Rectal smooth muscle tissue (tissue), 1 donor: ENCODE data around the gene STARD9.
"Not testable (repeated sequence)": the region's sequence is repeated elsewhere in the genome, so short reads cannot be mapped to it uniquely, and the experiment has no call there.

Experiments
- H3K27ac ChIP-seq: one replicate; pipeline ENCODE4 v1.7.0; 2013; ENCODE audit warnings: low read depth, low read length, inconsistent platforms
- H3K27me3 ChIP-seq: one replicate; pipeline ENCODE4 v1.7.0; 2013; ENCODE audit warnings: low read length; ENCODE audit not compliant: control insufficient read depth, insufficient read depth
- H3K36me3 ChIP-seq: one replicate; pipeline ENCODE4 v1.7.0; 2013; ENCODE audit warnings: low read length; ENCODE audit not compliant: control insufficient read depth, insufficient read depth
- H3K4me1 ChIP-seq: one replicate; pipeline ENCODE4 v1.7.0; 2013; ENCODE audit warnings: low read length; ENCODE audit not compliant: control insufficient read depth, insufficient read depth
- H3K4me3 ChIP-seq: one replicate; pipeline ENCODE4 v1.7.0; 2013; ENCODE audit warnings: low read length
- H3K9ac ChIP-seq: one replicate; pipeline ENCODE4 v1.7.0; 2013; ENCODE audit warnings: low read length

STARD9 gene

DNA sequence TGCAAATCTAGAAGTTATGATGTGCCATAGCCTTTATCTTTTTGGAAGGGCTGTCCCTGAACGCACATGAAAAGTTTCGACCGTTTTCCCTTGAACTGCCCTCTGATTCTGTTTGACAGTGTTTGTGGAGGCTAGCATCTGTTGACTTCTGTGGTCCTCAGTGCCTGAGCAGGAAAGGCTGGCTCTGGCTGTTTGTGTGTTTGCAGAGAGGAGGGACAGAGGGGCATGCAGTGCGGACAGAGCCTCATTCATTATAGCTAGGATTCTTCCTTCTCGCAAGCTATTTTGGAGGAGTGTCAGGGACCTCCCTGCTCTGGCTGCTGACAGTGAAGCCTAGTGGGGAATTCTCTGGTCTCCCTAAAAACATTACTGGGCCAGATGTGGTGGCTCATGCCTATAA is 97.0 kb downstream of the STARD9 start:
- Histone ChIP-seq H3K9ac (no peak overlapping the region), H3K36me3 (peaks cover 16% of the 10 kb centered on the region), H3K4me3 (no peak overlapping the region), H3K27me3 (no peaks in the 10 kb centered on the region), H3K4me1 (no peaks in the 10 kb centered on the region), H3K27ac (no peak overlapping the region)

DNA sequence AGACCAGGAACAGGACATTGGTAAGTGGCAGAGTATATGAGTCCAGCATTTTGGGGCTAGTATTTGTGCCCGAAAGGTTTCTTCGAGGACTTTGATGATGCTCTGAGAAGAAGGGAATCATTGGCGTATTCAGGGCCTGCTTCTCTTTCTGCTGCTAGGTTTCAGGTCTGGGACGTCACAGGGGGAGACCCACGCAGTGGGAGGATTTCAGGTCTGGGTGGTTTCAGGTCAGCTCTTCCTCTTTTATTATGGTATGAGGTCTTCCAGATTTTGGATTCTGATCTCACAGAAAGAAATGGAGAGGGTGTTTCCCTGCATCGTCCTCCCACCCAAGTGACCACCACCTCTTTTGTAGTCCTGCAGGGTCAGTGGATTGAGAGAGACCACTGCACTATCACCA is 99.1 kb downstream of the STARD9 start:
- Histone ChIP-seq H3K36me3 (peaks cover 16% of the 10 kb centered on the region), H3K4me3 (no peak overlapping the region), H3K9ac (no peak overlapping the region), H3K27ac (no peak overlapping the region), H3K4me1 (no peaks in the 10 kb centered on the region), H3K27me3 (no peaks in the 10 kb centered on the region)

DNA sequence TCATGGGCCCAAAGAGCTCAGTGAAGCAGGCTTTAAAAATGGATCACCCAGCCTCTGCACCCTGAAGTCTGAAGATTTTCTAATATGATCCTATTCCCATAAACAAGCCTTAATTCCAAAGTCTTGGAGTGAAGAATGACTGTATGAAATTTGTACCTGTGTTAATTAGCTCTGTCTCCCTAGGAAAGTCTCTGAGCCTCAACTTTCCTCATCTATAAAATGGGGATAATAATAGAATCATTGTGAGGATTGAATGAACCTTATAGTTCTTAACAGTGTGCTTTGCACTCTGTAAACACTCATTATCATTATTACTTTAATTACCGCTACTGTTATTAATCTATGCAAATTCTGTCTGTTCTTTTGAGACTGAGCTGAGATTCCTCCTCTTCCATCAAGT is 99.6 kb downstream of the STARD9 start:
- Histone ChIP-seq H3K27me3 (no peaks in the 10 kb centered on the region), H3K9ac (no peak overlapping the region), H3K4me1 (no peaks in the 10 kb centered on the region), H3K36me3 (peaks cover 16% of the 10 kb centered on the region), H3K27ac (no peak overlapping the region), H3K4me3 (no peak overlapping the region)

DNA sequence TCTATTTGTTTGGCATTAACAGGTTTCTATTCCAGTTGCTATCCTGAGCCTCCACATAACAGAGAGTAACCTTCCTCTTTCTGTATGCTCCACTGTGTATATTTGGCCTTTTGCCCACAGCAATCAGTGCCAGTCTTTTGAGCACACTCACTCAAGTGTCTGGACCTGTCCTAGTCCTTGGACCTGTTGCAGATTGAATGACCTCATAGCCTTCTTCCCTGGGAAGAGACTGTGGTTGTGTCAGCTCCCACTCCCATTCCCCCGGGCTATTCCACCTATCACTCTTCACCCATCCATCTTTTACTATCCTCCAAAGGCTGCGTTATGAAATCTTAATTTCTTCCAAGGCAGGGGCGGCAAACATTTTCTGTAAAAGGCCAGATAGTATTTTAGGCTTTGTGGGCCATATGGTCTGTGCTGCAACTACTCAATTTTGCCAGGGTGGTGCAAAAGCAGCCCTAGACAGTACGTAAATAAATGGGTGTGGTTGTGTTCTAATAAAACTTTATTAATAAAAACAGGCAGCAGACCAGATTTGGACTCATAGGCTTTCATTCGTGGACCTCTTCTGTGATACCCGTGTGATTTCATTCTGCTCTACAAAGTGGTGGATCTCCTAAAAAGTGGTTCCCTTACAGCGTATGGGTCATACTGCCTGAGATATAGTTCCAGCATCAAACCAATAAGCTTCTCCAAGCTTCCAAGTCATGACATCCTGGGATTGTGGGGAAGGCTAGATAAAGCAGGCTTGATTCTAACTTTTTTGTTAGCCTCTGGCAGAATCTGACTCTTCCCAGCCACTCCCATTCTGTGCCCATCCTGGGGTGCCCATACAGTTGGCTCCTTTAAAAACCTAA is 104.1 kb downstream of the STARD9 start:
- Histone ChIP-seq H3K36me3 (peaks cover 25% of the 10 kb centered on the region), H3K27me3 (no peaks in the 10 kb centered on the region), H3K4me1 (no peaks in the 10 kb centered on the region), H3K4me3 (no peak overlapping the region), H3K27ac (no peak overlapping the region), H3K9ac (no peak overlapping the region)

DNA sequence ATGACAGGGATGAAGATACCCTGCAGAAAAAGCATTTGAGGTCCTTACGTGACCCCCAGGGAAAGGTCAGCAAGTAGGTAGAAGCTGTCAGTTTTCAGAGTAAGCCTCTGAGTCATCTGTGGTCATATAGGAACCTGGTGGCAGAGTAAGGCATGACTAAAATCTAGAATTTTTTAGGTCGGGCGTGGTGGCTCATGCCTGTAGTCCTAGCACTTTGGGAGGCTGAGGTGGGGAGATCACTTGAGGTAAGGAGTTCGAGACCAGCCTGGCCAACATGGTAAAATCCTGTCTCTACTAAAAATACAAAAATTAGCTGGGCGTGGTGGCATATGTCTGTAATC is 104.7 kb downstream of the STARD9 start:
- peaks cover 24% of the 10 kb centered on the region for H3K36me3 ChIP-seq
- not testable (repeated sequence) for H3K4me3 ChIP-seq, H3K27me3 ChIP-seq, H3K27ac ChIP-seq, H3K9ac ChIP-seq, H3K4me1 ChIP-seq

DNA sequence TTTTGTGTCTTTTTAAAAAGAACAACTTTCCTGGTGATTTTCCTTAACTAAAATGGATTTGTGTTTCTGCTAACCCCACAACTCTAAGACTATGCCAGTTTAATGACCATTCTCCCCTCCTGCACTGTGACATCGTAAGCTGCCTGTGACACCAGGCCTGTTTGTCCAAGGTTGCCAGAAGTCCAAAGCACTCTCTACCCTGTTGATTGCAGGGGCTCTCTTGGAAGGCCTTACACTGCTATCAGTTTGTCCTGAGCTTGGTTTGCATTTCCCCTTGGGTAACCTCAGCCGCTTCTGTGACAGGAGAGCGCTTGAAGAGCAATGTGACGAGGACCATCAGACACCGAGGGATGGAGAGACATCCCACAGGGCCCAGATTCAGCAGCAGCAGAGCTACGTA is 105.7 kb downstream of the STARD9 start:
- peaks cover 32% of the 10 kb centered on the region for H3K36me3 ChIP-seq

DNA sequence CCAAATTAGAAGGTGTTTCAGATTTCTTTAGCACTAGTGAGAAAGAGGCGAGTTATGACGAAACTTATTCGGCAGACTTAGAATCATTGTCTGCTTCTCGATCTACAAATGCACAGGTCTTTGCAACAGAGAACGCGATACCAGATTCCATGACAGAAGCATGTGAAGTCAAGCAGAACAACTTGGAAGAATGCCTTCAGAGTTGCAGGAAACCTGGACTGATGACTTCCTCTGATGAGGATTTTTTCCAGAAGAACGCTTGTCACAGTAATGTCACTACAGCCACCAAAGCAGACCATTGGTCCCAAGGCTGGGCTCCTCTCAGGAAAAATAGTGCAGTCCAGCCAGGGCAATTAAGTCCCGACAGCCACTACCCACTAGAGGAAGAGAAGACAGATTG is 110.9 kb downstream of the STARD9 start:
- Histone ChIP-seq H3K4me3 (no peak overlapping the region), H3K27ac (no peak overlapping the region), H3K36me3 (peaks cover 51% of the 10 kb centered on the region), H3K27me3 (no peaks in the 10 kb centered on the region), H3K4me1 (no peaks in the 10 kb centered on the region), H3K9ac (no peak overlapping the region)

More for the DNA sequence above, 105.7 kb downstream of the STARD9 start:
- no peaks in the 10 kb centered on the region for H3K4me1 ChIP-seq
- no peak overlapping the region for H3K27ac ChIP-seq
- no peak overlapping the region for H3K9ac ChIP-seq
- no peaks in the 10 kb centered on the region for H3K27me3 ChIP-seq
- no peak overlapping the region for H3K4me3 ChIP-seq

DNA sequence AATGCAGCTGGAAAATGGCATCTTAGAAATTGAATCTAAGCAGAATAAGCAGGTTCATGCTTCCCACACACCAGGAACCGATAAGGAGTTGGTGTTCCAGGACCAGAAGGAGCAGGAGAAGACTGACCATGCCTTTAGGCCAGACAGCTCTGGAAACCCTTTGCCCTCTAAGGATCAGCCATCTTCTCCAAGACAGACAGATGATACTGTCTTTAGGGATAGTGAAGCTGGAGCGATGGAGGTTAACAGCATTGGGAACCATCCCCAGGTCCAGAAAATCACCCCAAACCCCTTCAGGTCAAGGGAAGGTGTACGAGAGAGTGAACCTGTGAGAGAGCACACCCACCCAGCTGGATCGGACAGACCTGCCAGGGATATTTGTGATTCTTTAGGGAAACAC is 112.3 kb downstream of the STARD9 start:
- Histone ChIP-seq H3K27ac (no peak overlapping the region), H3K9ac (no peak overlapping the region), H3K4me3 (no peak overlapping the region), H3K36me3 (peaks cover 42% of the 10 kb centered on the region), H3K27me3 (no peaks in the 10 kb centered on the region), H3K4me1 (no peaks in the 10 kb centered on the region)

DNA sequence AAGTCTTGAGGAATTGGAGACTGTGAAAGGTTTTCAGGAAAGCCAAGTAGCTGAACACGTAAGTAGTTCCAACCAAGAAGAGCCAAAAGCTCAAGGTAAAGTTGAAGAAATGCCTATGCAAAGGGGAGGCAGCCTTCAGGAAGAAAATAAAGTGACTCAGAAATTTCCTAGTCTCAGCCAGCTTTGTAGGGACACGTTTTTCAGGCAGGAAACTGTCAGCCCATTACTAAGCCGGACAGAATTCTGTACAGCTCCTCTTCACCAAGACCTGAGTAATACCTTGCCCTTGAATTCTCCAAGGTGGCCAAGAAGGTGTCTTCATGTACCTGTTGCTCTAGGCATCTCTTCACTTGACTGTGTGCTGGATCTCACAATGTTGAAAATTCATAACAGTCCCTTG is 112.9 kb downstream of the STARD9 start:
- H3K4me3 ChIP-seq, result no peak overlapping the region
- no peaks in the 10 kb centered on the region for H3K27me3 ChIP-seq
- no peak overlapping the region for H3K9ac ChIP-seq
- no peak overlapping the region for H3K27ac ChIP-seq
- H3K36me3 ChIP-seq, result peaks cover 40% of the 10 kb centered on the region
- no peaks in the 10 kb centered on the region for H3K4me1 ChIP-seq

DNA sequence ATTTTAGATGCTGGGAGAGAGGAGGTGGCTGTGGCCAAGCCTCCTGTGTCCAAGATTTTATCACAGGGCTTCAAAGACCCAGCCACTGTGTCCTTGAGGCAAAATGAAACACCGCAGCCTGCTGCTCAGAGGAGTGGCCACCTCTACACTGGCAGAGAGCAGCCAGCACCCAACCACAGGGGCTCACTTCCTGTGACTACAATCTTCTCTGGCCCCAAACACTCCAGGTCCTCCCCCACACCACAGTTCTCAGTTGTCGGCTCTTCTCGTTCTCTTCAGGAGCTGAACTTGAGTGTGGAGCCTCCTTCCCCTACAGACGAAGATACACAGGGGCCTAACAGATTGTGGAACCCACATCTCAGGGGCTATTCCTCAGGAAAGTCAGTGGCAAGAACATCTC is 115.9 kb downstream of the STARD9 start:
- Histone ChIP-seq H3K27me3 (no peaks in the 10 kb centered on the region), H3K4me1 (no peaks in the 10 kb centered on the region), H3K27ac (no peak overlapping the region), H3K36me3 (peaks cover 25% of the 10 kb centered on the region), H3K9ac (no peak overlapping the region), H3K4me3 (no peak overlapping the region)

DNA sequence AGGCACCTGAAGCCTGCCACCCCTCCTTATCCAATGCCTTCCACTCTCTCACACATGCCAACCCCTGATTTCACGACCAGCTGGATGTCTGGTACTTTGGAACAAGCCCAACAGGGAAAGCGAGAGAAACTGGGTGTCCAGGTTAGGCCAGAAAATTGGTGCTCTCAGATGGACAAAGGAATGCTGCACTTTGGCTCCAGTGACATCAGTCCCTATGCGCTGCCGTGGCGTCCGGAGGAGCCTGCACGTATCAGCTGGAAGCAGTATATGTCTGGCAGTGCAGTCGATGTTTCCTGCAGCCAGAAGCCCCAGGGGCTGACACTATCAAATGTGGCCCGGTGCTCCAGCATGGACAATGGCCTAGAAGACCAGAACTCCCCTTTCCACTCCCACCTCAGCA is 116.4 kb downstream of the STARD9 start:
- Histone ChIP-seq H3K27me3 (no peaks in the 10 kb centered on the region), H3K9ac (no peak overlapping the region), H3K27ac (no peak overlapping the region), H3K36me3 (peaks cover 21% of the 10 kb centered on the region), H3K4me3 (no peak overlapping the region), H3K4me1 (no peaks in the 10 kb centered on the region)

DNA sequence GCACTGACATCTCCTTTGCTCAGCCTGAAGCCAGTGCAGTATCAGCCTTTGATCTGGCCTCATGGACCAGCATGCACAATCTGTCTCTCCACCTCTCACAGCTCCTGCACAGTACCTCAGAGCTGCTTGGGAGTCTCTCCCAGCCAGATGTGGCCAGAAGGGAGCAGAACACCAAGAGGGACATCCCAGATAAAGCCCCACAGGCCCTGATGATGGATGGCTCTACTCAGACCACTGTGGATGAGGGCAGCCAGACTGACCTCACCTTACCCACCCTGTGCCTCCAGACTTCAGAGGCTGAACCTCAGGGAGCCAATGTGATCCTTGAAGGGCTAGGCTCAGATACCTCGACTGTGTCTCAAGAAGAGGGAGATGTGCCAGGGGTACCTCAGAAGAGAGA is 117.1 kb downstream of the STARD9 start:
- no peak overlapping the region for H3K27ac ChIP-seq
- no peak overlapping the region for H3K4me3 ChIP-seq
- H3K36me3 ChIP-seq, result peaks cover 15% of the 10 kb centered on the region
- H3K27me3 ChIP-seq, result no peaks in the 10 kb centered on the region
- H3K4me1 ChIP-seq, result no peaks in the 10 kb centered on the region
- no peak overlapping the region for H3K9ac ChIP-seq

DNA sequence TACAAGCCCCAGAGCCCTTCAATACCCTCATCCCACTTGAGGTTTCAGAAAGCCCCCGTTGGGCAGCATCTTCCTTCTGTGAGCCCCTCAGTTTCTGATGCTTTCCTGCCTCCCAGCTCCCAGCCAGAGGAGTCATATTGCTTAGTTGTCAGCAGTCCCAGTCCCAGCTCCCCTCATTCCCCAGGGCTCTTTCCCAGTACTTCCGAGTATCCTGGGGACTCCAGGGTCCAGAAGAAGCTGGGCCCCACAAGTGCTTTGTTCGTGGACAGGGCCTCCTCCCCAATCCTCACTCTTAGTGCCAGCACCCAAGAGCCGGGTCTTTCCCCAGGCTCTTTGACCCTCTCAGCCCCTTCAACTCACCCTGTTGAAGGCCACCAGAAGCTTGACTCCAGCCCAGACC is 117.6 kb downstream of the STARD9 start:
- H3K9ac ChIP-seq, result no peak overlapping the region
- H3K4me1 ChIP-seq, result no peaks in the 10 kb centered on the region
- no peaks in the 10 kb centered on the region for H3K27me3 ChIP-seq
- peaks cover 10% of the 10 kb centered on the region for H3K36me3 ChIP-seq
- no peak overlapping the region for H3K27ac ChIP-seq
- H3K4me3 ChIP-seq, result no peak overlapping the region
